ENCODE results near the gene MRPL12.

The MRPL12 gene

GRCh38 chr17:81702934-81703746 is at the start of gene MRPL12:
TSS of gene MRPL12 (plus strand) at chr17:81703367. CDS start at chr17:81703502, 135 bp downstream.
- peak; percentile 98 for DNase-seq (ENCODE audit: low read depth)
- Histone ChIP-seq H3K27me3 (replicated peaks; ENCODE audit: control insufficient read depth, insufficient read depth, low read length) (no peaks in the 10 kb centered on the region), H3K4me1 (ENCODE audit: control insufficient read depth, insufficient read depth, low read length) (peaks cover 23% of the 10 kb centered on the region), H3K9ac (ENCODE audit: low read length) (peak within 1 kb of the TSS; percentile 99), H3K9me3 (ENCODE audit: control insufficient read depth, low read length) (no peaks in the 10 kb centered on the region), H3K4me3 (ENCODE audit: low read length) (peak within 1 kb of the TSS; percentile 97), H3K36me3 (ENCODE audit: control insufficient read depth, insufficient read depth, low read length, severe bottlenecking) (peaks cover 58% of the 10 kb centered on the region)

GRCh38 chr17:81655378-81656117 is 47.6 kb upstream of the MRPL12 start:
- no peak for DNase-seq (ENCODE audit: low read depth)
- Histone ChIP-seq H3K4me1 (ENCODE audit: control insufficient read depth, insufficient read depth, low read length) (peaks cover 12% of the 10 kb centered on the region), H3K36me3 (ENCODE audit: control insufficient read depth, insufficient read depth, low read length, severe bottlenecking) (no peaks in the 10 kb centered on the region), H3K27me3 (replicated peaks; ENCODE audit: control insufficient read depth, insufficient read depth, low read length) (no peaks in the 10 kb centered on the region), H3K9ac (ENCODE audit: low read length) (no peak overlapping the region), H3K9me3 (ENCODE audit: control insufficient read depth, low read length) (no peaks in the 10 kb centered on the region), H3K4me3 (ENCODE audit: low read length) (no peak overlapping the region)

DNA sequence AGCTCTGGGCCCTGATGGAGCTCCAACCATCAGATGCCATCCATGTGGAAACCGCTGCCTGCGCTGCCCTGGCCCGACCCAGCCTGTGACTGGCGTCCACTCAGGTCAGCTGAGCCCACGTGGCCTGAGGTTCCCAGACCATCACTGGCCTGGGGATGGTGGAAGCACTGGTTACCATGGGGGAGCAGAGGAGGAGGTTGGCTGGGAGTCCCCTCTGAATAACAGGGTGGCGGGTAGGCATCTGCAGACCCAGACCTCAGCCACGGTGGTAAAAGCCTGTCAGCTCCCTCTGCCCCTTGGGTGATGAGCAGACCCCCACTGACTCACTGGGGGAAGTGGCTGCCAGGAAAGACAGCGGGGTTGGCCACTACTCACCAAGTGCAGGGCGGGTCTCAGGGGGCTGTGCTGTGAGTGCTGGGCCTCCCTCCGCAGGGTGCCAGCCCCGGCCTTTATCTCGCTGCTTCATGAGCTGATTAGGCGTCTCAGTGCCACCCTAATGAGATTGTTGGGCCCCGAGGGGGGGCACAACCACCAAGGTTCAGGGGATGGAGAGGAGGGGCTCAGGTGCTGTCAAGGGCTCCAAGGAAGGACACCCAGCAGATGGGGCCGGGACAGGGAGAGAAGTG is 46.9 kb upstream of the MRPL12 start, which contains the start of gene PDE6G:
Gene PDE6G (minus strand): TSS at position 425 of the 626 bp plus-strand sequence. CDS start 3,237 bp downstream, outside the sequence.
- Histone ChIP-seq H3K9me3 (ENCODE audit: control insufficient read depth, low read length) (no peaks in the 10 kb centered on the region), H3K4me1 (ENCODE audit: control insufficient read depth, insufficient read depth, low read length) (peaks cover 12% of the 10 kb centered on the region), H3K27me3 (replicated peaks; ENCODE audit: control insufficient read depth, insufficient read depth, low read length) (no peaks in the 10 kb centered on the region), H3K36me3 (ENCODE audit: control insufficient read depth, insufficient read depth, low read length, severe bottlenecking) (no peaks in the 10 kb centered on the region), H3K4me3 (ENCODE audit: low read length) (no peak within 1 kb of the TSS), H3K9ac (ENCODE audit: low read length) (no peak within 1 kb of the TSS)
- DNase-seq (ENCODE audit: low read depth) = no peak

DNA sequence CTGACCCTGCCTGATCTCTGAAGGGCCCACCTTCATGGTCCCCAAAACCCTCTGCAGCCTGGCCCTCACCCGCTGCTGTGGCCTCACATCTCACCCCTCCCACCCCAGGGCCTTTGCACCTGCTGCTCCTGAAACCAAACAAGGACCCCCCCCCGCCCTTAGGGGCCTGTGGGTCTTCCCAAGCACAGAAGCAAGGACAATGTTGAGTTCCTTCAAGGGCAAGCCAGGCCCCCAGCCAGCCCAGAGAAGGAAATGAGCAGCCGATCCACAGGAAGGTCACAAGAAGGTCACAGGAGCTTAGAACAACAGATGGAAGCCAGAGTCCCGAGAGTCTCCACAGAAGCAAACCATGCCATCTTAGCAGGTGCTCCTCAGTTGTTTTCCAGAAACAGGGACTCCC is 46.3 kb upstream of the MRPL12 start:
- Histone ChIP-seq H3K9me3 (ENCODE audit: control insufficient read depth, low read length) (no peaks in the 10 kb centered on the region), H3K9ac (ENCODE audit: low read length) (no peak overlapping the region), H3K4me3 (ENCODE audit: low read length) (no peak overlapping the region), H3K27me3 (replicated peaks; ENCODE audit: control insufficient read depth, insufficient read depth, low read length) (no peaks in the 10 kb centered on the region), H3K36me3 (ENCODE audit: control insufficient read depth, insufficient read depth, low read length, severe bottlenecking) (no peaks in the 10 kb centered on the region), H3K4me1 (ENCODE audit: control insufficient read depth, insufficient read depth, low read length) (peaks cover 8% of the 10 kb centered on the region)
- DNase-seq (ENCODE audit: low read depth) = no peak

- H3K9me3 ChIP-seq (ENCODE audit: control insufficient read depth, low read length) = no peaks in the 10 kb centered on the region
- H3K27me3 ChIP-seq (replicated peaks; ENCODE audit: control insufficient read depth, insufficient read depth, low read length) = no peaks in the 10 kb centered on the region
- H3K36me3 ChIP-seq (ENCODE audit: control insufficient read depth, insufficient read depth, low read length, severe bottlenecking) = no peaks in the 10 kb centered on the region
- no peak for DNase-seq (ENCODE audit: low read depth)
- H3K4me3 ChIP-seq (ENCODE audit: low read length) = no peak overlapping the region
- no peak overlapping the region for H3K9ac ChIP-seq (ENCODE audit: low read length)
- H3K4me1 ChIP-seq (ENCODE audit: control insufficient read depth, insufficient read depth, low read length) = peaks cover 9% of the 10 kb centered on the region
Measured at GRCh38 chr17:81659038-81659437, 44.1 kb upstream of the MRPL12 start.

- Histone ChIP-seq H3K4me3 (ENCODE audit: low read length) (no peak overlapping the region), H3K9ac (ENCODE audit: low read length) (no peak overlapping the region), H3K27me3 (replicated peaks; ENCODE audit: control insufficient read depth, insufficient read depth, low read length) (no peaks in the 10 kb centered on the region), H3K4me1 (ENCODE audit: control insufficient read depth, insufficient read depth, low read length) (peaks cover 19% of the 10 kb centered on the region), H3K36me3 (ENCODE audit: control insufficient read depth, insufficient read depth, low read length, severe bottlenecking) (peaks cover 6% of the 10 kb centered on the region), H3K9me3 (ENCODE audit: control insufficient read depth, low read length) (no peaks in the 10 kb centered on the region)
- no peak for DNase-seq (ENCODE audit: low read depth)
Measured at GRCh38 chr17:81660441-81660840, 42.7 kb upstream of the MRPL12 start.

GRCh38 chr17:81662002-81662401 is 41.2 kb upstream of the MRPL12 start:
- Histone ChIP-seq H3K9ac (ENCODE audit: low read length) (no peak overlapping the region), H3K4me3 (ENCODE audit: low read length) (no peak overlapping the region), H3K36me3 (ENCODE audit: control insufficient read depth, insufficient read depth, low read length, severe bottlenecking) (peaks cover 6% of the 10 kb centered on the region), H3K27me3 (replicated peaks; ENCODE audit: control insufficient read depth, insufficient read depth, low read length) (no peaks in the 10 kb centered on the region), H3K9me3 (ENCODE audit: control insufficient read depth, low read length) (no peaks in the 10 kb centered on the region), H3K4me1 (ENCODE audit: control insufficient read depth, insufficient read depth, low read length) (peaks cover 24% of the 10 kb centered on the region)
- DNase-seq (ENCODE audit: low read depth) = no peak

- Histone ChIP-seq H3K9me3 (ENCODE audit: control insufficient read depth, low read length) (no peaks in the 10 kb centered on the region), H3K9ac (ENCODE audit: low read length) (no peak overlapping the region), H3K27me3 (replicated peaks; ENCODE audit: control insufficient read depth, insufficient read depth, low read length) (no peaks in the 10 kb centered on the region)
Measured at GRCh38 chr17:81664051-81664470, 39.1 kb upstream of the MRPL12 start.

DNA sequence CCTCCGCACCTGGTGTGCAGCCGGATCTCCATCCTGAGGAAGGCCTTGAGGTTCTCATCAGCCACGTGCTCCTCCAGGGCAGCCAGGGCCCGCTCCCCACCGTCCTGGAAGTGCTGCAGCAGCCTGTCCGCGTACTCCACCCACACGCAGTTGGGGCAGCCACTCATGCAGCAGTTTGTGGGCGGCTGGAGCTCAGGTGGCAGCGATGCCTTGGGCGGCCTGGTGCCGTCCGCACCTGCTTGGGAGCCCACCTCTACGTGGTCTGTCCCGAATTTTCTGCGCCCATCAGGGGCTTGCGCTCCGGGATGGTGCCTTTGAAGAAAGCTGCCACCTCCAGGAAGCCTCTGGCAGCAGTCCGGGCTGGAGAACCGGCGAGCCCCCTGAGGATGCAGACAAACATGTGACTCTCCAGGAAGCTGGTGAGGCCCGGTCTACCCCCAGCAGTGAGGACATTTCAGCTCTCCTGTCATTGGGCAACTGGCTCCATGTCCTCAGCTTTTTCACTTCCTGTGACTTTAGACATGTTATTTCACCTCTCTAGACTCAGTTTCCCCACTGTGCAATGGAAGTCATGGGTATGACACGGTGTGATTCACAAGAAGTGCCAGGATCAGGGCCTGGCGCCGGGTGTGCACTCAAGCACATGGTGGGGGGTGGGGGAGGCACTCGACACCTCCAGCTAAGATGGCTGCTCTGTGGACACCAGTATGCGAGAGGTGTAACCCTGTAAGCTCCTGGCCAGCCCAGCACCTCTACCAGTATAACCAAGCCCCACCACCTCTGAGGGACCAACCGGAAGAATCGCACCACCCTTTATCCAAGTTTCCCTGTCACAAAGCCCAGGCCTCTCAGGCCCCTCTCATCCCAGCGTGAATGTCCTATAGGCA is 37.7 kb upstream of the MRPL12 start:
- peak; percentile 25 for DNase-seq (ENCODE audit: low read depth)
- Histone ChIP-seq H3K4me3 (ENCODE audit: low read length) (peak overlapping the region; percentile 97), H3K9ac (ENCODE audit: low read length) (peak overlapping the region; percentile 97), H3K9me3 (ENCODE audit: control insufficient read depth, low read length) (no peaks in the 10 kb centered on the region), H3K27me3 (replicated peaks; ENCODE audit: control insufficient read depth, insufficient read depth, low read length) (no peaks in the 10 kb centered on the region), H3K4me1 (ENCODE audit: control insufficient read depth, insufficient read depth, low read length) (peaks cover 21% of the 10 kb centered on the region), H3K36me3 (ENCODE audit: control insufficient read depth, insufficient read depth, low read length, severe bottlenecking) (peaks cover 20% of the 10 kb centered on the region)

More at GRCh38 chr17:81664051-81664470, 39.1 kb upstream of the MRPL12 start:
- no peak overlapping the region for H3K4me3 ChIP-seq (ENCODE audit: low read length)
- peaks cover 24% of the 10 kb centered on the region for H3K4me1 ChIP-seq (ENCODE audit: control insufficient read depth, insufficient read depth, low read length)
- peaks cover 6% of the 10 kb centered on the region for H3K36me3 ChIP-seq (ENCODE audit: control insufficient read depth, insufficient read depth, low read length, severe bottlenecking)
- no peak for DNase-seq (ENCODE audit: low read depth)

- Histone ChIP-seq H3K27me3 (replicated peaks; ENCODE audit: control insufficient read depth, insufficient read depth, low read length) (no peaks in the 10 kb centered on the region), H3K9me3 (ENCODE audit: control insufficient read depth, low read length) (no peaks in the 10 kb centered on the region), H3K4me1 (ENCODE audit: control insufficient read depth, insufficient read depth, low read length) (peaks cover 21% of the 10 kb centered on the region), H3K9ac (ENCODE audit: low read length) (peak overlapping the region; percentile 97), H3K36me3 (ENCODE audit: control insufficient read depth, insufficient read depth, low read length, severe bottlenecking) (peaks cover 25% of the 10 kb centered on the region), H3K4me3 (ENCODE audit: low read length) (peak overlapping the region; percentile 97)
- DNase-seq (ENCODE audit: low read depth) = no peak
Measured at GRCh38 chr17:81666092-81666341, 37.1 kb upstream of the MRPL12 start.
